Fibroblast of lung (primary cell): ENCODE measurements around the gene FSTL4. TPM values are rescaled to one million over a fixed set of nuclear protein-coding genes. Genes with fewer than 3 reads are reported as not detected.

Source experiments
- DNase-seq, 2 donors: peaks; one replicate each; pipeline versions ENCODE4 v3.0.0 to v3.0.0-alpha.2; 2010; ENCODE audit warnings: low read depth in 2 of 2
- H2AFZ ChIP-seq: 2 replicates; pipeline ENCODE4 v1.5.1; 2012; ENCODE audit warnings: low read length, control low read depth, inconsistent platforms
- H3K27ac ChIP-seq: 2 replicates; pipeline ENCODE4 v1.5.1; 2011; ENCODE audit warnings: low read length, control low read depth; ENCODE audit not compliant: insufficient read depth
- H3K27me3 ChIP-seq: 2 replicates; pipeline ENCODE4 v1.5.1; 2011; ENCODE audit warnings: mild to moderate bottlenecking, low read length; ENCODE audit not compliant: control insufficient read depth, insufficient read depth
- H3K36me3 ChIP-seq: 2 replicates; pipeline ENCODE4 v1.5.1; 2011; ENCODE audit warnings: low read length; ENCODE audit not compliant: control insufficient read depth, insufficient read depth
- H3K4me1 ChIP-seq: 2 replicates; pipeline ENCODE4 v1.5.1; 2011; ENCODE audit warnings: low read length; ENCODE audit not compliant: control insufficient read depth, insufficient read depth; ENCODE audit errors: extremely low read depth
- H3K4me2 ChIP-seq: 2 replicates; pipeline ENCODE4 v1.5.1; 2011; ENCODE audit warnings: low read length, control low read depth; ENCODE audit not compliant: insufficient read depth; ENCODE audit errors: extremely low read depth
- H3K4me3 ChIP-seq, 4 experiments: fragments of 200-600 bp in 1 of 4; sonication (generic) in 1 of 4; replicated peaks in 1 of 4; 2 replicates each; pipeline ENCODE4 v1.5.1; 2011 to 2016; ENCODE audit warnings: low read length in 4 of 4, low read depth in 3 of 4, mild to moderate bottlenecking in 3 of 4, control low read depth in 2 of 4, inconsistent platforms in 1 of 4, mixed read lengths in 1 of 4; ENCODE audit not compliant: insufficient read depth in 1 of 4; ENCODE audit errors: control extremely low read depth in 1 of 4
- H3K79me2 ChIP-seq: 2 replicates; pipeline ENCODE4 v1.5.1; 2012; ENCODE audit warnings: mild to moderate bottlenecking, low read length, inconsistent platforms; ENCODE audit not compliant: control insufficient read depth, insufficient read depth
- H3K9ac ChIP-seq: 2 replicates; pipeline ENCODE4 v1.5.1; 2011; ENCODE audit warnings: mild to moderate bottlenecking, low read length, control low read depth; ENCODE audit not compliant: insufficient read depth
- H3K9me3 ChIP-seq: 2 replicates; pipeline ENCODE4 v1.5.1; 2012; ENCODE audit warnings: low read depth, low read length; ENCODE audit not compliant: control insufficient read depth, insufficient read depth
- H4K20me1 ChIP-seq: 2 replicates; pipeline ENCODE4 v1.5.1; 2011; ENCODE audit warnings: low read length; ENCODE audit not compliant: control insufficient read depth, insufficient read depth; ENCODE audit errors: extremely low read depth
- CTCF ChIP-seq, 2 donors: IDR thresholded peaks in 1 of 2; conservative IDR thresholded peaks in 1 of 2; 1 replicate in 1 of 2; 2 replicates in 1 of 2; pipeline ENCODE4 v1.5.1; 2011 to 2012; ENCODE audit warnings: low read length in 2 of 2, control low read depth in 1 of 2, inconsistent platforms in 1 of 2, low read depth in 1 of 2, mild to moderate bottlenecking in 1 of 2
- EZH2 ChIP-seq: IDR thresholded peaks from 2 replicates; pipeline ENCODE4 v1.5.1; 2012; ENCODE audit warnings: low read length, control low read depth, mild to moderate bottlenecking; ENCODE audit errors: missing control alignments
- polyA plus RNA-seq, 2 donors: library from polyadenylated mRNA; depleted of rRNA in 1 of 2; stranded (reverse) in 1 of 2; unstranded in 1 of 2; fragments of >200 nt; gene quantifications; 2 replicates each; pipeline ENCODE4 v1.2.1, GENCODE V29; 2011 to 2012; ENCODE audit warnings: missing spikeins in 1 of 2
- total RNA-seq: library from RNA; depleted of rRNA; stranded (reverse); fragments of >200 nt; gene quantifications from 2 replicates; pipeline ENCODE4 v1.2.1, GENCODE V29; 2014

FSTL4 gene
- total and polyA plus RNA-seq, 2 donors (not counting 1 experiment from before 2014, with no cell fraction given), result 0.17 to 0.33 TPM

- H3K9ac ChIP-seq, result no peak overlapping the region
- H4K20me1 ChIP-seq, result no peaks in the 10 kb centered on the region
- H3K4me2 ChIP-seq, result no peak overlapping the region
- H3K9me3 ChIP-seq, result no peaks in the 10 kb centered on the region
- no peak overlapping the region for H3K27ac ChIP-seq
- DNase-seq, result peak in 1 of 2 donors; percentile 71
- H2AFZ ChIP-seq, result no peak overlapping the region
- peaks cover 2% of the 10 kb centered on the region for H3K4me1 ChIP-seq
- H3K4me3 ChIP-seq, result no peak overlapping the region
- TF ChIP-seq EZH2, result no peak
- no peak for TF ChIP-seq CTCF (conservative IDR thresholded peaks at IDR 0.05 in 1 of 2, IDR thresholded peaks at IDR 0.05 in 1 of 2; ENCODE audit: low read depth in 1 of 2, low read length in 2 of 2)
- no peaks in the 10 kb centered on the region for H3K36me3 ChIP-seq
- H3K27me3 ChIP-seq, result no peaks in the 10 kb centered on the region
- H3K79me2 ChIP-seq, result no peaks in the 10 kb centered on the region
These were observed 382.2 kb downstream of the FSTL4 start for GRCh38 chr5:133229931-133230664.

DNA sequence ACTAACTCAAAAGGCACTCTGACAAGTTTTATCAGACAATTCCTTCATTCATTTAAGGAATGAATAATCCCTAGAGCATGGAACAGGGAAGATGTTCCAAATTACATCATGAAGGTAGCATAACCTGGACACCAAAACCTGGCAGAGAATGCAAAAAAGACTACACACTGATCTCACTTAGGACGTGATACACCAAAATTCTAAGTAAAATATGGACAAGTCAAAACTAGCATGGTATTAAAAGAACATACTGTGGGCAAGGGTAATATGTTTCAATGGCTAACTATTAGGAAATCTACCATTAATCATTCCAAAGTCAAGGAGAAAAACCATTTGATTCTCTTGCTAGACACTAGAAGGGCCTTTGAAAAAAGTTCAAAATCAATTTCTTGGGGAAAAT, 384.0 kb downstream of the FSTL4 start:
- Histone ChIP-seq H4K20me1 (no peaks in the 10 kb centered on the region), H2AFZ (no peak overlapping the region), H3K9ac (no peak overlapping the region), H3K4me1 (peaks cover 2% of the 10 kb centered on the region), H3K9me3 (no peaks in the 10 kb centered on the region), H3K4me3 (no peak overlapping the region), H3K79me2 (no peaks in the 10 kb centered on the region), H3K27ac (no peak overlapping the region), H3K4me2 (no peak overlapping the region), H3K27me3 (no peaks in the 10 kb centered on the region), H3K36me3 (no peaks in the 10 kb centered on the region)
- TF ChIP-seq CTCF (conservative IDR thresholded peaks at IDR 0.05 in 1 of 2, IDR thresholded peaks at IDR 0.05 in 1 of 2; ENCODE audit: low read depth in 1 of 2, low read length in 2 of 2) (no peak), EZH2 (no peak)
- no peak for DNase-seq

DNA sequence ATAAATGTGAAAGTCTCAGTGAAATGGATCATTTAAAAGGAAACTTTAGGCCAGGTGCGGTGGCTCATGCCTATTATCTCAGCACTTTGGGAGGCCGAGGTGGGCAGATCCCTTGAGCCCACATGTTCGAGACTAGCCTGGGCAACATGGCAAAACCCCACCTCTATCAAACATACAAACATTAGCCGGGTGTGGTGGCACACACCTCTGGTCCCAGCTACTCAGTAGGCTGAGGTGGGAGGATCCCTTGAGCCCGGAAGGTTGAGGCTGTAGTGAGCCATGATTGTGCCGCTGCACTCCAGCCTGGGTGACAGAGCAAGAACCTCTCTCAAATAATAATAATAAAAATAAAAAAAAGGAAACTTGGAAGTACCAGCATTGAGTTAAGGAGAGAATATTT, 384.4 kb downstream of the FSTL4 start:
- TF ChIP-seq CTCF (conservative IDR thresholded peaks at IDR 0.05 in 1 of 2, IDR thresholded peaks at IDR 0.05 in 1 of 2; ENCODE audit: low read depth in 1 of 2, low read length in 2 of 2) (no peak), EZH2 (no peak)
- H3K9ac ChIP-seq, result no peak overlapping the region

More for the DNA sequence above, 384.4 kb downstream of the FSTL4 start:
- H4K20me1 ChIP-seq, result no peaks in the 10 kb centered on the region
- H3K79me2 ChIP-seq, result no peaks in the 10 kb centered on the region
- no peaks in the 10 kb centered on the region for H3K36me3 ChIP-seq
- no peak for DNase-seq
- H3K27ac ChIP-seq, result no peak overlapping the region
- H2AFZ ChIP-seq, result no peak overlapping the region
- no peak overlapping the region for H3K4me3 ChIP-seq
- H3K27me3 ChIP-seq, result no peaks in the 10 kb centered on the region
- peaks cover 2% of the 10 kb centered on the region for H3K4me1 ChIP-seq
- no peak overlapping the region for H3K4me2 ChIP-seq
- no peaks in the 10 kb centered on the region for H3K9me3 ChIP-seq
